ENCODE data around the gene FAM3B.

Gene FAM3B

GRCh38 chr21:41399246-41399800 is 82.7 kb downstream of the FAM3B start:
- H3K27ac ChIP-seq (replicated peaks) = no peak overlapping the region
- no peak for TF ChIP-seq SPI1 (IDR thresholded peaks at IDR 0.05; ENCODE audit: borderline replicate concordance, low read depth)
- DNase-seq (ENCODE audit: low read depth in 1 of 2, low spot score in 1 of 2) = no peak

DNA sequence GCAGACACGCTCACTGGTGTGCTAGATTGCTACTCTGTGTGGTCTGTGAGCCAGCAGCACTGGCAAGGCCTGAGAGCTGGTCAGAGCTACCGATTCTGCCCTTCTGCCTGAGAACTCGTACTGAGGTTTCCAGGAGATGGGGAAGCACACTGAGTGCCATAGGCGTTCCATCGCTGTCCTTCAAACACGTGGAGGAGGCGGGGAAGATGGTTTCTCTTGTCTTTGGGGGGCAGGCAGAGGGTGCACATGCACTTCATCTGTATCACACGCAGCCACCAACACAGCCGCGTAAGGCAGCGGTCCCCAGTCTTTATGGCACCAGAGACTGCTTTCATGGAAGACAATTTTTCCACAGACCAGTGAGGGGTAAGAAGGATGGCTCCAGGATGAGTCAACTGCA is 85.6 kb downstream of the FAM3B start:
- TF ChIP-seq SPI1 (IDR thresholded peaks at IDR 0.05; ENCODE audit: borderline replicate concordance, low read depth) = no peak
- TF ChIP-seq POLR2AphosphoS5 (IDR thresholded peaks at IDR 0.05; ENCODE audit: low read depth) = no peak
- TF ChIP-seq CTCF (IDR thresholded peaks at IDR 0.05; ENCODE audit: insufficient read depth, low read length) = no peak
- no peak for TF ChIP-seq GABPA (IDR thresholded peaks at IDR 0.05; ENCODE audit: low read depth)
- TF ChIP-seq, protein P1, sequence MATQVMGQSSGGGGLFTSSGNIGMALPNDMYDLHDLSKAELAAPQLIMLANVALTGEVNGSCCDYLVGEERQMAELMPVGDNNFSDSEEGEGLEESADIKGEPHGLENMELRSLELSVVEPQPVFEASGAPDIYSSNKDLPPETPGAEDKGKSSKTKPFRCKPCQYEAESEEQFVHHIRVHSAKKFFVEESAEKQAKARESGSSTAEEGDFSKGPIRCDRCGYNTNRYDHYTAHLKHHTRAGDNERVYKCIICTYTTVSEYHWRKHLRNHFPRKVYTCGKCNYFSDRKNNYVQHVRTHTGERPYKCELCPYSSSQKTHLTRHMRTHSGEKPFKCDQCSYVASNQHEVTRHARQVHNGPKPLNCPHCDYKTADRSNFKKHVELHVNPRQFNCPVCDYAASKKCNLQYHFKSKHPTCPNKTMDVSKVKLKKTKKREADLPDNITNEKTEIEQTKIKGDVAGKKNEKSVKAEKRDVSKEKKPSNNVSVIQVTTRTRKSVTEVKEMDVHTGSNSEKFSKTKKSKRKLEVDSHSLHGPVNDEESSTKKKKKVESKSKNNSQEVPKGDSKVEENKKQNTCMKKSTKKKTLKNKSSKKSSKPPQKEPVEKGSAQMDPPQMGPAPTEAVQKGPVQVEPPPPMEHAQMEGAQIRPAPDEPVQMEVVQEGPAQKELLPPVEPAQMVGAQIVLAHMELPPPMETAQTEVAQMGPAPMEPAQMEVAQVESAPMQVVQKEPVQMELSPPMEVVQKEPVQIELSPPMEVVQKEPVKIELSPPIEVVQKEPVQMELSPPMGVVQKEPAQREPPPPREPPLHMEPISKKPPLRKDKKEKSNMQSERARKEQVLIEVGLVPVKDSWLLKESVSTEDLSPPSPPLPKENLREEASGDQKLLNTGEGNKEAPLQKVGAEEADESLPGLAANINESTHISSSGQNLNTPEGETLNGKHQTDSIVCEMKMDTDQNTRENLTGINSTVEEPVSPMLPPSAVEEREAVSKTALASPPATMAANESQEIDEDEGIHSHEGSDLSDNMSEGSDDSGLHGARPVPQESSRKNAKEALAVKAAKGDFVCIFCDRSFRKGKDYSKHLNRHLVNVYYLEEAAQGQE (IDR thresholded peaks at IDR 0.05; ENCODE audit: insufficient replicate concordance, low read depth) = no peak
- Histone ChIP-seq H3K27me3 (ENCODE audit: insufficient read depth, poor library complexity, severe bottlenecking) (no peaks in the 10 kb centered on the region), H3K27ac (replicated peaks) (no peak overlapping the region), H3K4me3 (replicated peaks; ENCODE audit: insufficient read depth, low read length) (no peak overlapping the region)
- no peak for DNase-seq (ENCODE audit: low read depth in 1 of 2, low spot score in 1 of 2)

More at GRCh38 chr21:41399246-41399800, 82.7 kb downstream of the FAM3B start:
- Histone ChIP-seq H3K27me3 (ENCODE audit: insufficient read depth, poor library complexity, severe bottlenecking) (no peaks in the 10 kb centered on the region), H3K4me3 (replicated peaks; ENCODE audit: insufficient read depth, low read length) (no peak overlapping the region)

DNA sequence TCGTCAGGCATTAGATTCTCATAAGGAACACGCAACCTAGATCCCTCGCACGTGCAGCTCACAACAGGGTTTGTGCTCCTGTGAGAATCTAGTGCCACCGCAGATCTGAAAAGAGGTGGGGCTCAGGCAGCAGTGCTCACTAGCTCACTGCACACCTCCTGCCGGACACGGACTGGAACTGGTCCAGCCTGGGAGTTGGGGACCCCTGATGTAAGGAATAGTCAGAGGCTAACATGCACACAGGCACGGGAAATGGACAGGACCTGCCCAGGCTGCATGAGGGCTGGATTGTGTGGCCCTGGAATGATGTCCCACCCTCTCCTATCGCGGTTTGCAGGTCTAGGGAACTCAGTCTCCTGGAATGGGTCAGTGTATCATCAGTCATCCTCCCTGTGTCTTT is 86.2 kb downstream of the FAM3B start:
- H3K27ac ChIP-seq (replicated peaks) = no peak overlapping the region
- DNase-seq (ENCODE audit: low read depth in 1 of 2, low spot score in 1 of 2) = no peak
- H3K4me3 ChIP-seq (replicated peaks; ENCODE audit: insufficient read depth, low read length) = no peak overlapping the region
- TF ChIP-seq GABPA (IDR thresholded peaks at IDR 0.05; ENCODE audit: low read depth) (no peak), SPI1 (IDR thresholded peaks at IDR 0.05; ENCODE audit: borderline replicate concordance, low read depth) (no peak), CTCF (IDR thresholded peaks at IDR 0.05; ENCODE audit: insufficient read depth, low read length) (no peak), POLR2AphosphoS5 (IDR thresholded peaks at IDR 0.05; ENCODE audit: low read depth) (no peak)
- TF ChIP-seq, protein P1 (IDR thresholded peaks at IDR 0.05; ENCODE audit: insufficient replicate concordance, low read depth) = no peak
- no peaks in the 10 kb centered on the region for H3K27me3 ChIP-seq (ENCODE audit: insufficient read depth, poor library complexity, severe bottlenecking)

GRCh38 chr21:41403331-41403730 is 86.7 kb downstream of the FAM3B start:
- Histone ChIP-seq H3K27ac (replicated peaks) (no peak overlapping the region), H3K4me3 (replicated peaks; ENCODE audit: insufficient read depth, low read length) (no peak overlapping the region), H3K27me3 (ENCODE audit: insufficient read depth, poor library complexity, severe bottlenecking) (no peaks in the 10 kb centered on the region)
- no peak for DNase-seq (ENCODE audit: low read depth in 1 of 2, low spot score in 1 of 2)
- TF ChIP-seq GABPA (IDR thresholded peaks at IDR 0.05; ENCODE audit: low read depth) (no peak), SPI1 (IDR thresholded peaks at IDR 0.05; ENCODE audit: borderline replicate concordance, low read depth) (no peak), CTCF (IDR thresholded peaks at IDR 0.05; ENCODE audit: insufficient read depth, low read length) (no peak), POLR2AphosphoS5 (IDR thresholded peaks at IDR 0.05; ENCODE audit: low read depth) (no peak)
- TF ChIP-seq, protein P1 (IDR thresholded peaks at IDR 0.05; ENCODE audit: insufficient replicate concordance, low read depth) = no peak
